GM19438 (cell line): ENCODE data around the gene BPNT1.
"Not testable (repeated sequence)": the region's sequence is repeated elsewhere in the genome, so short reads cannot be mapped to it uniquely, and the experiment has no call there.

Experiments used
- ATAC-seq: cut with Tn5 transposase; IDR thresholded peaks from one replicate; pipeline ENCODE4 v1.9.1; 2021; ENCODE audit warnings: low read depth; ENCODE audit not compliant: unreplicated experiment

Gene BPNT1, protein sequence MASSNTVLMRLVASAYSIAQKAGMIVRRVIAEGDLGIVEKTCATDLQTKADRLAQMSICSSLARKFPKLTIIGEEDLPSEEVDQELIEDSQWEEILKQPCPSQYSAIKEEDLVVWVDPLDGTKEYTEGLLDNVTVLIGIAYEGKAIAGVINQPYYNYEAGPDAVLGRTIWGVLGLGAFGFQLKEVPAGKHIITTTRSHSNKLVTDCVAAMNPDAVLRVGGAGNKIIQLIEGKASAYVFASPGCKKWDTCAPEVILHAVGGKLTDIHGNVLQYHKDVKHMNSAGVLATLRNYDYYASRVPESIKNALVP

DNA sequence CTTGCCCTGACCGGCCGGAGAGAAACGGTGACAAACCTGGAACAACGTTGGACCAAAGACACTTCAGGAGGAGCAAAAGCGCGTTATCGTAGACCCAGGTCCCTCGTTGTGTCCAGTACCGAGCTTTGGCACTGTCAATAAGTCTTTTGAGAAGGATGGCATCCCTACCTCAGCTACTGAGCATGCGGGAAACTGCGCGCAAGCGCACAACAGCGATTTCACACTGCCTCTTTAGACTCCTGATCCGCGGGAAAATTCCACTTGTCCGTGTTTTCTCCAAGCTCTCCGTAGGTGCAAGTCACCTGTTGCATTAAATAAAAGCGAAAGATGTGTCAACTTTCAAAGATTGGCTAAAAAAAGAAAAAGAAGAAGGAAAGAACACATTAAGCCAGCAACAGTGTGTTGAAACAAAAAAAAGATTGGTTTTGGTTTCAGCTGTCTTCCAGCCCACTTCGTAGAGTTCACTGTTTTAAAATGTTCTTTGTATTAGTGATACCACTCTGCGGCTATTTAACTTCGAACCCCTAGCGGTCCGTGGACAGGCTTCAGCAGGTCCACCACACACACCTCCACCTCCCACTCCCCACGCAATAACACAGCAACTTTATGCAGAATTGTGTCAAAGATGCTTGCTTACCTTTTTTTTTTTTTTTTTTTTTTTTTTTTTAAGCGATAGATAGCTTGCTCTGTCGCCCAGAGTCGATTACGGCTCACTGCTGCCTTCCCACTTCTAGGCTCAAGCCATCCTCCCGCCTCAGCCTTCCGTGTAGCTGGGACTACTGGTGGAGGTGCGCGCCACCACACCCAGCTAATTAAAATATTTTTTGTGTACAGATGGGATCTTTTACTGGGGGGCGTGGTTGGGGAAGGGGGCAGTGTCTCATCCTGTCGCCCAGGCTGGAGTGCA, at the start of gene BPNT1:
BPNT1 (minus strand) TSS at position 139 of the 907 bp plus-strand sequence. CDS start 9,942 bp downstream, outside the sequence.
- peak; percentile 53 for ATAC-seq

DNA sequence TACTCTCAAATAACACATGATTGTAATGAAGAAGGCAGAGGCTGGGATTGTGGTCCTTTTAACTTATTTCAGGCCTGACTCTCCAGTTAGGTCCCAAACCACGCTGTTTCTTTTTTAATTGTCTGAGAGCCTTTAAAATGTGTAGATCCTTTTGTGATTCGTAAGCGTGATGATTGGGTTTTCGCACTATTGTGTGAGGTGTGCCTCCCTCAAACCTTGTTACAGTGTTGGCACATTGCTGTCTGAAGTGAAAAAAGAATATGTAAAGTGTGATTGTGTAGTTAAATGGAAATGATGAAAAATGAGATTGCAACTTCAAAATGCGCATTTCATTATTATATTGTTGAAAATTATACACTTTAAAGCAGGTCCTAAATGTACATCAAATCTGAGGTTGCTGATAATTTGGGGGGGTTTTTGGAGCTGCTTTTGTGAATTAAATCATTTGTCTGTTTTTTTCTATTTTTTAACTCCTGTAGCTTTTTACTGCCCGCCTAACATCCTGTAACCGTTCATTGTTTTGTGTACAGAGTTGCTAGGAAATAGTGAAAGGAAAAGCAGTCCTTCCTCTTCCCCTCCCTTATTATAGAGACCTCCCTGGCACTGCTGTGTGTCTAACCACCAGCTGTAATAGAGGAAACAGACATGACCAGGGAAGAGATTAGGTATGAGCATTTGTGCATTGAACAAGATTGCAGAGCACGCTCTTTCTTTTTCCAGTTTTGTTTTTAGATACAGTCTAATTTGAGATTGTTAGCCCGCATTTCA, 47.6 kb upstream of the BPNT1 start:
- no peak for ATAC-seq

DNA sequence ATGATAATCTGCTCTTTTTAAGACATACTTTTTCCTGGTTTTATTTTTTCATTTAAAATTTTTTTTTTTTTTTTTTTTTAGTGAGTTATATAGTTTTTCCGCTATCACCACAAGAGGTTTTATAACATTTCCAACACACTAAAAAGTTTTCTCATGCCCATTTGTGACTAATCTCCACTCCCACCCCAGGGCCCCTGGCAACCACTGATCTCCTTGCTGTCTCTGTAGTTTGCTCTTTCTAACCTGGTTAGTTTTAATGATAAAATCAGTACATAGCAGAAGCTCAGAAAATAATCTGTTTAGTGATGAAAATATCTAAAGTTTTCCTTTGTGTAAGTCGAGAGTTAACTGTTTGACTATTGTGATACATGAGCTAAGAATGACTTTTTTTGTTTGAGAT, 46.2 kb upstream of the BPNT1 start:
- ATAC-seq, result no peak

DNA sequence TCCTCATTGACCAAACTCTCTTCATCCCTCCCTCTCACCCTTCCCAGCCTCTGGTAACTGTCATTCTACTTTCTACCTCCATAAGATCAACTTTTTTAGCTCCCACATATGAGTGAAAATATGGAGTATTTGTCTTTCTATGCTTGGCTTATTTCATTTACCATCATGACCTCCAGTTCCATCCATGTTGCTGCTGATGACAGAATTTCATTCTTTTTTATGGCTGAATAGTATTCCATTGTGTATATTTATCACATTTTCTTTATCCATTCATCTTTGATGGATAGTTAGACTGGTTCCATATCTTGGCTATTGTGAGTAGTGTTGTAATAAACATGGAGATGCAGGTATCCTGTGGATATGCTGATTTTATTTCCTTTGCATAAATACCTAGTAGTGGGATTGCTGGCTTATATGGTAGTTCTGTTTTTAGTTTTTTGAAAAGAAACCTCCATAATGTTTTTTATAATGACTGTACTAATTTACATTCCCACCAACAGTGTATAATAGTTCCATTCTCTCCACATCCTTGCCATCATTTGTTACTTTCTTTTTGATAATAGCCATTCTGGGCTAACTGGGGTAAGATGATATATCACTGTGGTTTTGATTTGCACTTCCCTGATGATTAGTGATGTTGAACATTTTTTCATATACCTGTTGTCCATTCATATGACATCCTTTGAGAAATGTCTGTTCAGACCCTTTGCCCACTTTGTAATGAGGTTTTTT, 40.1 kb upstream of the BPNT1 start:
- no peak for ATAC-seq

DNA sequence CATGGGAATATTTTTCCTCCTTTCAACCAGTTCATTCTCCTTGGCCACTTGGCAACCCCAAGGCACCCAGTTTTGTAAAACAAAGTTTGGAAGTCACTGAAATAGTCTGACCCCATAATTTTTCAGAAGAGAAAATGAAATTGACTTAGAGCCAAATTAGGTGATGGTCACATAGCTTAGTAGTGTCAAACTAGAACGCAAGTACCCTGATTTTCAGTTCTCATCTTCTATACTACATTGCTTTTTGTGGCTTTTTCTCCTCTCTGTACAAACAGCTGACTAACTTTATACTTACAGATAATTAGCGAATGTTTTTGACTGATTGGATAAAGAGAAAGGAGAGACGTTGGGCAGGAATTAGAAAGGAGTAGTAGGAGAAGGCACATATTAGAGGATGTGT, 37.5 kb upstream of the BPNT1 start:
- no peak for ATAC-seq

DNA sequence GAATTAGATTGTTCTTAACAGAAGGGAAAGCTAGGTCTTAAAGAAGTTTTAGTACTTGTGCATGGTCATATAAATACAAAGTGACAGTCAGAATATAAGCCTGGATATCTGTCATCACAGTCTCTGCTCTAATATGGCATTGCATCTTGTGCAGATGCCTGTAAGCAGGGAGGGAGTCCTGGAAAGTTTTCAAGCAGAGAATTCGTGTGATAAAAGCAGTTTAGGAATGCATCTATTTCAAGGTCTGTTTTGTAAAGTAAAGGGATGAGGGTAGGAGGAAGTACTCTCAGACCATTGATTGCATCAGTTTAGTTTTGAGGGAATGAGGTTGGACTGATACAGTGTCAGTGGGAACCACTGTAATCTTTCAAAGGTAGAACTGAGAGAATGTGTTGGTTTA, 35.0 kb upstream of the BPNT1 start:
- no peak for ATAC-seq

DNA sequence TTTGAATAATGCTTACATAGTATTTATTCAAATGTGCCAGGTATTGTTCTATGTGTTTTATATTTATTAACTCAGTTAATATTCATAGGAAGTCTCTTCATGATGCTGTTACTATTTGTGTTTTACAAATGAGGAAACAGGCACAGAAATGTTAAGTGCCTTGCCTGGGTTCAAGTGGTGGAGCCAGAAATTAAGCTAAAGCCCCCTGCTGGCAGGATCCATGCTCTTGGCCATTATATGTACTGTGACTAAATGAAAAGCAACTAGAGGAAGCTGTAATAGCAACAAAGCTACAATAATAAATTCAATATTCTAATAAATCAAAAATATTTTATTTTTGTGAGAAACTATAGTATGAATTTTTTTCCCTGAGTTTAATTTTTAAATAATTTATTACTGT, 34.3 kb upstream of the BPNT1 start:
- no peak for ATAC-seq

DNA sequence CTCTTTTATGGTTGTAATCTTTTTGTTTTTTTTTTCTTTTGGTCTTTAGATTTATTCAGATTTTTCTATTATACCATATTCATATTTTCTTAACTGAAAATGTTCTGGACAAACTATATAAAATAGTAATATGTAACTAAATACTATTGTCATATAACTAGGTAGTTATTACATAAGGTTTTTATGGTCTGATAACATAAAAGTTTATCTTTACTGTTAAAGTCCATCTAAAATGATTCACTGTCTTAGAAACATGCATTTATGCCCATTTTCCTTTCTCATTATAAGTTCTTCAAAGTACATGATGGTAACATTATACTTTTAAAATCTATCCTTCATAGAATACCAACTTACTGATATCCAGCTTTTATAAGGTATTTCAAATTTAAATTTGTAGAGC, 33.5 kb upstream of the BPNT1 start:
- no peak for ATAC-seq

DNA sequence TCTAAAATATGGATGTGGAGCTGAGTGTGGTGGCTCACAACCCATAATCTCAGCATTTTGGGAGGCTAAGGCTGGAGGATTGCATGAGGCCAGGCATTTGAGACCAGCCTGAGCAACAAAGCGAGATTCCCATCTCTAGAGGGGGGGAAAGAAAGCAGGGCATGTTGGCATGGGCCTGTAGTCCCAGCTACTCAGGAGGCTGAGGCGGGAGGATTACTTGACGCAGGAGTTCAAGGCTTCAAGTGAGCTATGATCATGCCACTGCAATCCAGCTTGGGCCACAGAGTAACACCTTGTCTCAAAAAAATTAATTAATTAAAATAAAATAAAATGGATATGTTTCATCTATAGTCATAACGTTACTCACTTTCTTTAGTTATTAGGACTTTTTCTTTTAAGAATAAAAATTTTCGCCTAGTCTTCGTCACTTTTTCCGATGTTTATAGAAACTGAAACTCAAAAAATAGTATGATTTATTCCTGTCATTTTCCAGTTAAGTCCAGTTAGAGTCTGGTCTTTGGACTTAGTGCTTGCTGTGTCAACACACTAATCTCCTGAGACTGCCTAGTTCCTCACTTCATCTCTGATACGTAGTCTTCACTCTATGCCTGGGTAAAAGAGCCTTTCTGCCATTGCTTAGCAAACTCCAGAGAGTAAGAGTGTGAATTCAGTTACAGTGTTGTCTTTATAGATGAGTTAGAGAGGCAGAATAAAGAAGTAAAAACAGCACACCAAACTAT, 32.4 kb upstream of the BPNT1 start:
- no peak for ATAC-seq

DNA sequence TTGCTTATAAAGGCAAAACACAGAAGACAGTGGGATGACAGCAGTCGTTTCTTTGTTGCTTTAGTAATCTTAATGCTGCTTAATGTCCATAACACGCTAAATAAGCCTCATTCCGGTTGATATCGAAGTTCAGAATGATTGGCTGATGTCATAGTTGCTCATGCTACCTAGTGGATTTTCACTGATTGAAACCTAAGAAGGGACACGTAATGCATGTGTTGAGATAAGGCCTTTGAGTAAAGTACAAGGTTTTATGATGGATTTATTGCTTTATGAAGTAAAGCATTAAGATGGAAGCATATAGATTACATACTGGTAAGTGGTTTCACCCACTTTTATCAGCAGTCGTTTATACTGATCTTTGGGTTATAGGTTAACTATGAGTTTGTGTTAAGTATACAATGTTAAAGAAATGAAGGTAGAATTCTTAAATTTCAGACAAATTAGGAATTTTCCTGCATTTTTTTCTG, 29.5 kb upstream of the BPNT1 start:
- no peak for ATAC-seq

DNA sequence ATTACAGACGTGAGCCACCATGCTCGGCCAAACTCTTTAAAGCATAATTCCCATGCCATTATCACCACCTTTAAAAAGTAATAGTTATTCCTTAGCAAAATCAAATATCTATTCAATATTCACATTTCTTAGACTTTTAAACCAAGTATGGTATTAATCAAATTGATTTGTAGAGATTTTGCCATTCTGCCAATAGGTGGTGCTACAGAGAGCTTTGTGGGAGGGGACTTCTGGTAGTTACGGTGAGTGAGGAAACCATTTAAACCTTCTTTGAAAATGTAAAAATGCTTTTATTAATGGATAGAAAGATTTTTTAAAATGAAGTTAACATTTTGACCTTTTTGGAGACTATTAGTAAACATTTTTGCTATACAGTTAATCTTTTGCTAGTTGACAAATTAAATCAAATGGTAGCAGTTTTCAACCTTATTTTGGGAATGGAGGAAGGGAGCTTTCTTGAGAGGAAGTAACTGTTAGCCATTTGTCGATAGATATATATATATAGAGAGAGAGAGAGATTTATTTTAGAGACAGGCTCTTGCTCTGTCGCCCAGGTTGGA, 23.6 kb upstream of the BPNT1 start:
- peak; percentile 65 for ATAC-seq

DNA sequence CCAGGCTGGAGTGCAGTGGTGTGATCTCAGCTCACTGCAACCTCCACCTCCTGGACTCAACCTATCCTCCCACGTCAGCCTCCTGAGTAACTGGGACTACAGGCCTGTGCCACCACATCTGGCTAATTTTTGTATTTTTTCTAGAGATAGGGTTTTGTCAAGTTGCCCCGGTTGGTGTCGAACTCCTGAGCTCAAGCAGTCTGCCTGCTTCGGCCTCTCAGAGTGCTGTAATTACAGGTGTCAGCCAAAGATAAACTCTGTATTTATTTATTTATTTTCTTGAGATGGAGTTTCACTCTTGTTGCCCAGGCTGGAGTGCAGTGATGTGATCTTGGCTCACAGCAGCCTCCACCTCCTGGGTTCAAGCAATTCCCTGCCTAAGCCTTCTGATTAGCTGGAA, 23.0 kb upstream of the BPNT1 start:
- ATAC-seq, result not testable (repeated sequence)

DNA sequence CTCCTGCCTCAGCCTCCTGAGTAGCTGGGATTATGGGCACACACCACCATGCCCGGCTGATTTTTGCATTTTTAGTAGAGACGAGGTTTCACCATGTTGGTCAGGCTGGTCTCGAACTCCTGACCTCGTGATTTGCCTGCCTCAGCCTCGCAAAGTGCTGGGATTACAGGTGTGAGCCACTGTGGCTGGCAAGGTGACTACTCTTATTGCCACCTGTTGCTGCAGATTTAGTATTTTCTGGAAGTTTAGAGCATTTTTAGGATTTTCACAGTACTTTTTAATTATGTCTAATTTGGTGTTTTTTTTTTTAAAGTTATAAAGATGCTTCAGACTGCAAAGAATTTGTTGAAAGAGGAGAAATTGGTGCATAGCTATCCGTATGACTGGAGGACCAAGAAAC, 20.9 kb upstream of the BPNT1 start:
- not testable (repeated sequence) for ATAC-seq

DNA sequence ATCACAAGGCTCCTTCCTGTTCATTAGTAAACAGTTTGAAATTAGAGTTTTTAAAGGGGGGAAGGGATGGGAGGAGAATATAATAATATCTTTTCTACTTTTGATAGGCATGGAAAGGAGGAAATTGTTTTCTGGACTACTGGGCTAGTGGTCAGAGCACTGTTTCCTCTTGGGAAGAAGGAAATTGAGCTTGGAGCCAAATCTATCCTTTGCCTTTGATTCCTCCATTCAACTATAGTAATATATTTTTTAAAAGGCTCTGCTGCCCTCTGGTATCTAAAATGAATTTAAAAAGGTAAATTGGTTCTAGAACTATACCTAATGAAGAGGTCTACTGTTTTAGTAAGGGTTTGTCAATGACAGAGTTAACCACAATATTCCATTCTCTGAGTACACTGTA, 10.2 kb upstream of the BPNT1 start:
- no peak for ATAC-seq

DNA sequence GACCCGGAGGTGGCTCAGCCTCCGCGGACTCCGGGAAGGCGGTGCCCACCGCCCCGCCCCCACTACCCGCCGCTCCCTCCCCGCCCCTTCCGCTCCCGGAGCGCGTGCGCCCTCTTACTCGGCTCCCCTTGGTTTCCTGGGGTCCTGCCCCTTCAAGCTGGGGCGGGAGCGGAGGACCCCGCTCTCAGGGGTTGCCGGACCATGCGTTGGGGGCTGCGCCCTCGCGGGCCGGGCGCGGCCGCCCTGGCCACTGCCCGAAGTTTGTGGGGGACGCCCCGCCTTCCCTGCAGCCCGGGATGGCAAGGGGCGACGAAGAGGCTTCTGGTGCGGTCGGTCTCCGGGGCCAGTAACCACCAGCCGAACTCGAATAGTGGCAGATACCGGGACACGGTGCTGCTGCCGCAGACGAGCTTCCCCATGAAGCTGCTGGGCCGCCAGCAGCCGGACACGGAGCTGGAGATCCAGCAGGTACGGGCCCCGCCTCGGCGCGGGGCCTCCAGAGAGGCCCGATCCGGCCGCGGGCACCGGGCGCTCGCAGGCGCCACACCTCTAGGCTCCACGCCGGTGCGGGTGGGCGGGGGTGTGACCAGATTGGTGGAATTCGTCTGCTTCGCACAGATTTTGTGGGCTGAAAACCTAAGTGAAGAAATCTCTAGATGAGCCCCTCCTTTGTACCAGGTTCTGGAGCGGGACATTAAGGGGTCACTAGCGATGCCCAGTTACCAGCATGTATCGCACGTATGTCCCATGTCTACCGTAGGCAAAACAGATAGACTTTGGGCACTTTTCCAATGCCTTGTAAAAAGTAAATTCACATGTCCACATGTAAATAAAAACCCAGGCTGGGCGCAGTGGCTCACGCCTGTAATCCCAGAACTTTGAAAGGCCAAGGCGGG, 4.7 kb upstream of the BPNT1 start, which contains the start of gene IARS2:
IARS2 (plus strand) TSS at position 117 of the 896 bp plus-strand sequence; CDS start at position 202, 85 bp downstream.
- peak; percentile 63 for ATAC-seq

DNA sequence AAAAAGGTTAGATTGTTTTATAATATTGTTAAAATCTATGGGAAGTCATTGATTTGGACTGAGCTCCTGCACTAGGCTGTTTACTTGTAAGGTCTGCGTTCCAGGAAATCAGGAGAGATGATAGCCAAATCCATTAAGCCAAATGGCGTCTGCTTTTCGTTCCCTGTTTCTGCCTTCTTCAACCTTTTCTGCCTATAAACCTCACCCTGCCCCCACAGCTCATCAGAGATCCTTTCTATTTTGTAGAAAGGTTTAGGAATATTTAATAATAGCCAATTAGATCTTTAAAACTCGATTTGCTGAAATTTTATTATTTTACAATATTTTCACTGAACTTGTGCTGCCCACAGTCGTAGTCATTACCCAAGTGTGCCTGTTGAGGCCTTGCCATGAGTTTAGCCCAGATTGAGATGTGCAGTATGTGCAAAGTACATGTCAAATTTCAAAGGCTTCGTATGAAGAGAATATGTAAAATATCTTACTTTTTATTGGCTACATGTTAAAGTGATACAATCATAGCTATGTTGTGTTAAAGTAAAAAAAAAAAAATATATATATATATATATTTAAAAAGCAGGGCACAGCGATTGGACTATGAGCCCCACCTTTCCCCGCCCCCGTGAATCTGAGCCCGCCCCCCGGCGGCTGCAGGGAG, 3.9 kb upstream of the BPNT1 start:
- peak; percentile 4 for ATAC-seq

DNA sequence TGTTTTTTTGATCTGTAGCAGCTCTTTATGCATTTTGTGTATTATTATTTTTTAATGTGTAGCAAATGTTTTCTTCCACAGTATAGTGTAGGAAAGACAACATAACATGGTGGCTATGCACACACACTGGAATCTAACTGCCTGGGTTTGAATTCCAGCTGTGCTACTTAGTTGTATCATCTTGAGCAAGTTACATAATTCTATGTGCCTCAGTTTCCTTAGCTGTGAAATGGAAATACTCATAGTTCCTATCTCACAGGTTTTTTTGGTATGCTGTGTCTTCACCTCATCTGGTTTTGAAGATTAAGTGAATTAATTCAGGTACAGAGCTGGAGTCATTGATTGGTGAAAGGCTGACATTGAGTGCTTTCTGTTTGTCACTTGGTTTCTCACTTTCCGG, 3.1 kb upstream of the BPNT1 start:
- no peak for ATAC-seq

DNA sequence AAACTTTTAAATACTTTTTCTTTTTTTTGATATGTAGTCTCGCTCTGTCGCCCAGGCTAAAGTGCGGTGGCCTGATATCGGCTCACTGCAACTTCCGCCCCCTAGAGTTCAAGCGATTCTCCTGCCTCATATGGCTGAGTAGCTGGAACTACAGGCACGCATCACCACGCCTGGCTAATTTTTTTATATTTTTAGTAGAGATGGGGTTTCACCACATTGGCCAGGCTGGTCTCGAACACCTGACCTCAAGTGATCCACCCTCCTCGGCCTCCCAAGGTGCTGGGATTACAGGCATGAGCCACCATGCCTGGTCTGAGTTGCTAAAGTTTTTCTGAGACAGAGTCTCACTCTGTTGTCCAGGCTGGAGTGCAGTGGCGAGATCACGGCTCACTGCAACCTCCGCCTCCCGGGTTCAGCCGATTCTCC, 3.3 kb downstream of the BPNT1 start:
- ATAC-seq, result peak; percentile 42
